HUES48 (cell line): ENCODE measurements around the gene TRAF3IP1.
A peak's percentile ranks its signal among the peaks of the same experiment; 100 is the strongest.

Experiments
- H3K27ac ChIP-seq: one replicate; pipeline ENCODE4 v1.7.0; 2013; ENCODE audit warnings: low read depth, low read length, inconsistent platforms
- H3K27me3 ChIP-seq: 2 replicates; pipeline ENCODE4 v1.6.1; 2013; ENCODE audit warnings: mild to moderate bottlenecking, low read length; ENCODE audit not compliant: control insufficient read depth, insufficient read depth
- H3K36me3 ChIP-seq: 2 replicates; pipeline ENCODE4 v1.6.1; 2013; ENCODE audit warnings: low read length; ENCODE audit not compliant: control insufficient read depth, insufficient read depth
- H3K4me1 ChIP-seq: 2 replicates; pipeline ENCODE4 v1.6.1; 2013; ENCODE audit warnings: mild to moderate bottlenecking, low read length; ENCODE audit not compliant: control insufficient read depth, insufficient read depth
- H3K4me3 ChIP-seq: 2 replicates; pipeline ENCODE4 v1.5.1; 2013; ENCODE audit warnings: mild to moderate bottlenecking, low read depth, low read length
- H3K9ac ChIP-seq: 2 replicates; pipeline ENCODE4 v1.6.1; 2013; ENCODE audit warnings: mild to moderate bottlenecking, low read depth, low read length, moderate library complexity
- H3K9me3 ChIP-seq: 2 replicates; pipeline ENCODE4 v1.6.1; 2013; ENCODE audit warnings: low read length; ENCODE audit not compliant: control insufficient read depth, insufficient read depth

TRAF3IP1 gene

DNA sequence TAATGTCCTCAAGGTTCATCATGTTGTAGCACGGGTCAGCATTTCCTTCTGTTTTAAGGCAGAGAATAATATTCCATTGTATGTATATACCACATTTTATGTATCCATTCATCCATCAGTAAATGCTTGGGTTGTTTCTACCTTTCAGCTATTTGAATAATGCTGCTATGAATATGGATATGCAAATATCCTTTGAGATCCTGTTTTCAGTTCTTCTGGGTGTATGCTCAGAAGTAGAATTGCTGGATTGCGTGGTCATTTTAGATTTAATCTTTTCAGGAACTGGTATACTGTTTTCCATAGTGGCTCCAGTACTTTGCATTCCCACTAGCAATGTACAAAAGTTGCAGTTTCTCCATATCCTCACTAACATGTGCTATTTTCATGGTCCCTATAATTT lies 93.0 kb downstream of the TRAF3IP1 start:
- Histone ChIP-seq H3K4me1 (0 out of 2 replicates have a peak, but pooled peaks cover 3% of the 10 kb centered on the region), H3K9ac (no peak overlapping the region), H3K27me3 (no peaks in the 10 kb centered on the region), H3K4me3 (no peak overlapping the region), H3K9me3 (peaks cover 8% of the 10 kb centered on the region), H3K27ac (no peak overlapping the region), H3K36me3 (no peaks in the 10 kb centered on the region)

DNA sequence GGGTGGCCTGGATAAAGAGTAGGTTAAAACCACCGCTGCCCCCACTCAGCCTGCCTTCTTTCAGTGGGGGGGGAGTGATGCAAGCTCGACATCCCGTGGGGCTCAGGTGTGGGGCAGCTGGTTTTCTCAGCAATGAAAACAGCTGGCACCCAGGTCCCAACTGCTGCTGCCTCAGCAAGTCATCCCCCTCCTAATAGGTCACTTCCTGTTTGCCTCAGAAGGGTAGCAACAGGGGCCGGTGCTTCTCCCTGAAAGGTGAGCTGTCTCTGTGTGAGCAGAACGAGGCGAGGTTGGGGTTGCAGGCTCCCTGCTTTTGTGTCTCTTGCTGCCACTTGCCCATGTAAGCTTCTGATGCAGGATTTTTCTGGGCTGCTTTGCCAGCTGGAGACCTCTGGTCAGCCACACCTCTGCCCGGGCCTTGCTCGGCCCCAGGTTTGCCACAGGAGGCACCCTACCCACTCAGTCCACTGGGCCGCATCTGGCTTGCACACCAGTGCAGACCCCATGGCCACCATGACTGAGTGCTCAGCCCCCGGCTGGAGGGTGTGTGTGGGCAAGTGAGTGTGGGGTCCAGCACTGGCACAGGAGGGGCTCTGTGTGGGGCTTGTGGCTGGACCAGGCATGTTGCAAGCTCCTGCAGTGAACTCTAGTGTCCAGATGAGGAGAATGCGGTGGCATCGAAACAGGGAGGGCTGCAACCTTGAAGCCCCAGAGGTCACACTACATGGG lies 94.9 kb downstream of the TRAF3IP1 start:
- Histone ChIP-seq H3K27ac (no peak overlapping the region), H3K4me1 (peaks cover 7% of the 10 kb centered on the region; the same call in 1 of the 2 replicates), H3K9me3 (peaks cover 8% of the 10 kb centered on the region), H3K9ac (no peak overlapping the region), H3K4me3 (no peak overlapping the region), H3K36me3 (no peaks in the 10 kb centered on the region), H3K27me3 (no peaks in the 10 kb centered on the region)

DNA sequence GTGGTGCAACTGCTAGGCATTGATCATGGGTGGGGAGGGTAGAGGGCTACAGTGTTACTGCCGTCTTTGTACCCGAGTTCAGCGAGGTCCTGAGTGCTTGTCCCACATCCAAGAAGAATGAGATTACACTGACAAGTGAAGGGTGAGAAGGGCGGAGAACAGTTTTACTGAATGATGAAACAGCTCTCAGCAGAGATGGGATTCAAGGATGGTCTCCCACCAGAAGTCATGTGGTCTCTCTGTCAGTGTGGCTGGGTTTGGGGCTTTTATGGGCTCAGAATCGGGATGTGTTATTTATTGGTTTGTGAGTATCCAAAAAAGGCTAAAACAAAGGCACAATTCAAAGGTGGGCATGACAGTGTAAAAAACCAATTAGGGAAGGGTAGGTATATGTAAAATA lies 95.6 kb downstream of the TRAF3IP1 start:
- H3K4me3 ChIP-seq: no peak overlapping the region
- no peak overlapping the region for H3K9ac ChIP-seq

DNA sequence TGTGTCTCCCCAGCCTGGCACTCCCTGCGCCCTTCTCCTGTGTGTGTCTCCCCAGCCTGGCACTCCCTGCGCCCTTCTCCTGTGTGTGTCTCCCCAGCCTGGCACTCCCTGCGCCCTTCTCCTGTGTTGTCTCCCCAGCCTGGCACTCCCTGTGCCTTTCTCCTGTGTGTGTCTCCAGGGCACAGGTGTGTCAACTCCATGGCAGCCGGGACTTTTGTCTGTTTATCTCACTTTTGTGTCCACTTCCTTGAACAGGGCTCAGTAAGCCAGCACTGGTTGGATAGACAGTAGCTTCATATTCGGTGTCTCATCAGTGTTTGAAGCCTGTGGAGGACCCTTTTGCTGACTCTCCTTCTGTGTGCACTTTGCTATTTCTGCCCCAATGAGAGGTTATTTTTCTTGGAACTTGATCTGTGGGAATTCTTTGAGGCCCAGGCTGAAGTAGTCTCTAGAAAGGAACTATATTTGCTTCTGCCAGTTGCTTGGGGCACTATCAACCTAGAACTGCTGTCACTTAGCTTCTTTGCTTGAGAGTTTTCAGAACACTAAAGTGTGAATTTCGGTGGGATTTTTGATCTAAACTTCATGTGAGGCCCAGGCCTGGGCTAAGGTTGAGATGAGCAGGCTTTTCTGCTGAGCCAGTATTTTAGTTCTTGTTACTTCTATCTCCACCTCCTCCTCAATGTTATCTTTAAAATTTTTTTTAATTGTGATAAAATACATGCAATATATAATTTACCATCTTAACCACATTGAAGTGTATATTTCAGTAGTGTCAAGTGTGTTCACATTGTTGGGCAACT lies 98.1 kb downstream of the TRAF3IP1 start:
- Histone ChIP-seq H3K9ac (no peak overlapping the region), H3K4me3 (no peak overlapping the region), H3K27ac (no peak overlapping the region), H3K4me1 (peaks cover 27% of the 10 kb centered on the region), H3K9me3 (peaks cover 8% of the 10 kb centered on the region), H3K27me3 (no peaks in the 10 kb centered on the region), H3K36me3 (no peaks in the 10 kb centered on the region)

More for the DNA sequence above, 95.6 kb downstream of the TRAF3IP1 start:
- Histone ChIP-seq H3K27me3 (no peaks in the 10 kb centered on the region), H3K9me3 (peaks cover 8% of the 10 kb centered on the region), H3K4me1 (peaks cover 13% of the 10 kb centered on the region), H3K36me3 (no peaks in the 10 kb centered on the region), H3K27ac (no peak overlapping the region)

- H3K9ac ChIP-seq: no peak overlapping the region
- no peaks in the 10 kb centered on the region for H3K36me3 ChIP-seq
- H3K27me3 ChIP-seq: no peaks in the 10 kb centered on the region
- H3K4me1 ChIP-seq: peaks cover 27% of the 10 kb centered on the region
- H3K27ac ChIP-seq: no peak overlapping the region
- peaks cover 8% of the 10 kb centered on the region for H3K9me3 ChIP-seq
- H3K4me3 ChIP-seq: no peak overlapping the region
Measured at GRCh38 chr2:238418999-238419546, 98.8 kb downstream of the TRAF3IP1 start.

- Histone ChIP-seq H3K4me3 (no peak overlapping the region), H3K9ac (no peak overlapping the region), H3K36me3 (no peaks in the 10 kb centered on the region), H3K27me3 (no peaks in the 10 kb centered on the region), H3K27ac (peak overlapping the region; percentile 31), H3K9me3 (peaks cover 6% of the 10 kb centered on the region), H3K4me1 (peaks cover 24% of the 10 kb centered on the region)
Measured at GRCh38 chr2:238420442-238420841, 100.1 kb downstream of the TRAF3IP1 start.

- Histone ChIP-seq H3K27me3 (no peaks in the 10 kb centered on the region), H3K36me3 (no peaks in the 10 kb centered on the region), H3K9ac (no peak overlapping the region), H3K9me3 (no peaks in the 10 kb centered on the region; the same call in 1 of the 2 replicates), H3K4me3 (peak overlapping the region; percentile 5; the same call in 1 of the 2 replicates), H3K27ac (peak overlapping the region; percentile 35), H3K4me1 (peaks cover 27% of the 10 kb centered on the region)
Measured at GRCh38 chr2:238420878-238421694, 100.8 kb downstream of the TRAF3IP1 start.

DNA sequence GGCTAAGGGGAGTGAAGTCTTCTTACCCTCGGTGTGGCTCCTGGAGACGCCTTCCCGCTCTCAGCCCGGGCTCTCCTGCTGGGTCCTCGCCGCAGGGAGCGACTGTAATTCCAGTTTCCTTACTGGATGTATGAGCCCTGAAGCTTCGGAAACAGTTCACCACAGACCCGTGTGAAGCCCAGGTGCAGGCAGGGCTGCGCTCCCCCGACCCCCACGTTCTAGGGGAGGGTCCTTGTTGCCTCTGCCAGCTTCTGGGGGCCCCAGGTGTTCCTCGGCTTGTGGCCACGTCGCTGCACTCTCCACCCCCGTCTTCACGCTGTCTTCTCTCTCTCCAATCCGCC lies 101.3 kb downstream of the TRAF3IP1 start:
- Histone ChIP-seq H3K9me3 (no peaks in the 10 kb centered on the region; the same call in 1 of the 2 replicates), H3K4me1 (peaks cover 27% of the 10 kb centered on the region), H3K27ac (peak overlapping the region; percentile 35), H3K4me3 (no peak overlapping the region), H3K27me3 (no peaks in the 10 kb centered on the region), H3K36me3 (no peaks in the 10 kb centered on the region), H3K9ac (no peak overlapping the region)

DNA sequence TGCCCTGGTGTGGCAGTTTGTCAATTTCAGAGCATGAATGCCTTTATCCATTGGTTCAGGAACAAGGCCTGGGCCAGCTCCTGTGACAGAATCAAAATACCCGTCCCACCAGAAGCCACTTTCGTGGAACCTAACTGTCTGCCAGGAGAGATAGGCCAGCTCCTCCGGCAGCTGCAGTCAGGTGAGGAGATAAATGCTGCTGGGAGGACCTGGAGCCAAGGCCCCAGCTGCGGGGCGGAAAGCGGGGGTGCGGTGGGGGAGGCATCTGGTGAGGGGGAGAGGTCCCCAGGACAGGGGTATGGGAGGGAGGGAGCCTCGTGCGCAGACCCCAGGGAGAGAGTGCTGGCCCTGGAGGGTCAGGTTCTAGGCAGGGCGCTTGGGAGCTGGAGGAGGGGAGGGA lies 102.0 kb downstream of the TRAF3IP1 start:
- Histone ChIP-seq H3K4me3 (no peak overlapping the region), H3K9ac (no peak overlapping the region), H3K27ac (no peak overlapping the region), H3K27me3 (no peaks in the 10 kb centered on the region), H3K4me1 (peaks cover 27% of the 10 kb centered on the region), H3K36me3 (no peaks in the 10 kb centered on the region), H3K9me3 (no peaks in the 10 kb centered on the region)

DNA sequence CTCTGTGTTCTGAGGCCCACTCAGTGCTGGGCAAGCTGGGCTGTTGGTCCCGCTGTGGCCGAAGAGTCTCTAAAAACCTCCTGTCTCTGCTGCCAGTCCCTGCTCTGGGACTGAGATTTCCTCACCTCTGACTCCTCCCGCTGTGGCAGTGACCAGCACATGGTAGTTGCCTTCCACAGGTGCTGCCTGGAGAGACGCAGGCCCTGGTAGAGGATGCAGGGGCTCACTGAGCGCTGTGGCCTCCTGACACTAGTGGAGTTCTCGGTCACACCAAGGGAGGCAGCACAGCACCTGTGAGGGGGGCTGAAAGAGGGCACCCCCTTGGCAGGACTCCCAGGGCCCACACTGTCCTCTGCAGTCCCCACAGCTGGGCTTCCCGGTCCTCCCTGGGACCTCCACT lies 102.6 kb downstream of the TRAF3IP1 start:
- Histone ChIP-seq H3K4me1 (peaks cover 30% of the 10 kb centered on the region), H3K27me3 (no peaks in the 10 kb centered on the region), H3K4me3 (no peak overlapping the region), H3K36me3 (no peaks in the 10 kb centered on the region), H3K9me3 (no peaks in the 10 kb centered on the region), H3K27ac (no peak overlapping the region), H3K9ac (no peak overlapping the region)
